DMS153 treated with DMSO at 0.1 percent for 48 hours (cell line): ENCODE data around the gene UBE2O.
A peak's percentile ranks its signal among the peaks of the same experiment; 100 is the strongest.

Source experiments
- DNase-seq: peaks from one replicate; lab custom pipeline; 2025; ENCODE audit not compliant: unreplicated experiment; lab: John Stamatoyannopoulos, UW

The UBE2O gene

DNA sequence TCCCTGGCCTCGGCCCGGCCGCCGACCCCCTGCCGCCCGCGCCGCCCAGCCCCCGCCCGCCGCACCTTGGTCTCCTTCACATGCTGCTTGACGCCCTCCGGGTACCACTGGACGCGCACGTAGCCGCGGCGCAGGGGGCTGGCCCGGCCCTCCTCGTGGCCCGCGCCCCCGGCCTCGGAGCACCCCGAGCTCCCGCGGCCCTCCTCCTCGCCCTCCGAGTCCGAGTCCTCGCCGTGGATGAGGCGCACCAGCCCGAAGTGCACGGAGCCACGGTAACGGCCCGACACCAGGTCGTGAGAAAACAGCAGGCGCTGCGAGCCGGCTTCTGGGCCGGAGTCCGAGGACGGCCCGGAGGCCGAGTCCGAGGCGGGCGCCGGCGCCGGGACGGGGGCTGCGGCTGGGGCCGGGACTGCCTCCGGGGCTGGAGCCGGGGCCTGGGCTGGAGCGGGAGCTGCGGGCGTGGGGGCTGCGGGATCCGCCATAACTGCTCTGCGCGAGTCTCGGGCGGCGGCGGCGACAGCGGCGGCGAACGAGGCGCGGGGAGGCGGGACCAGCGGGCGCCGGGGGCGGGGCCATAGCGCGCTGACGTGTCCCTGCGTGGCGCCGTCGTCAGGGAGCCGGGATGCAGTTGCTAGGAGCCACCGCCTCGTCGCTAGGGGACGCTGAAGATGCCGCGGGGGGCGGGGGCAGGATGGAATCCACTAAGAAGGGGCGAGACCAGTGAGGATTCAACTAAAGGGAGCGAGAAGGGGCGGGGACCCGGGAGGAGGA, at the start of gene UBE2O:
TSS of gene UBE2O (minus strand) at position 493 of the 771 bp plus-strand sequence. CDS start at position 482, 11 bp downstream.
- peak; percentile 62 for DNase-seq

DNA sequence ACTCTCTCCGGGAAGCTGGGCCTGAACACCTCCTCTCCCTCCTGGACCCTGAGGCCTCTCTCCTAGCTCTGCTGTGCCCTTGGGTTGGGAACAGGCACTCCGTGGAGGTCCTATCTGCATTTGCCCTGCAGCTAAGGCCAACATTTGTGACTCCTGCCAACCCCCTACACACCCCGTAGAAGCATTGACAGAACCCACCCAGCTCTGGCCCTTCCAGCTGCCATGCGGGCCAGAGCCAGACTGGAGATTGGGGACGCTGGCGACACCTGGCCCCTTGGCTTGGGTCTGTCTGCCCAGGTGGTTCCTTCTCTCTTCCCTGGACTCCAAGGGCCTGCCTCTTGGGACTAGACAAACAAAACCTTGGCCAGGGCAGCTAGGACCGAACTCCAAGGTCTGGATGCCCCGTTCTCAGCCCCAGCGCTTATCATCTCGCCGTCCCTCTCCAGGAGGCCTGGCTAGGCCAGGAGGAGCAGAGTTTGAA, 48.9 kb upstream of the UBE2O start:
- DNase-seq = no peak

DNA sequence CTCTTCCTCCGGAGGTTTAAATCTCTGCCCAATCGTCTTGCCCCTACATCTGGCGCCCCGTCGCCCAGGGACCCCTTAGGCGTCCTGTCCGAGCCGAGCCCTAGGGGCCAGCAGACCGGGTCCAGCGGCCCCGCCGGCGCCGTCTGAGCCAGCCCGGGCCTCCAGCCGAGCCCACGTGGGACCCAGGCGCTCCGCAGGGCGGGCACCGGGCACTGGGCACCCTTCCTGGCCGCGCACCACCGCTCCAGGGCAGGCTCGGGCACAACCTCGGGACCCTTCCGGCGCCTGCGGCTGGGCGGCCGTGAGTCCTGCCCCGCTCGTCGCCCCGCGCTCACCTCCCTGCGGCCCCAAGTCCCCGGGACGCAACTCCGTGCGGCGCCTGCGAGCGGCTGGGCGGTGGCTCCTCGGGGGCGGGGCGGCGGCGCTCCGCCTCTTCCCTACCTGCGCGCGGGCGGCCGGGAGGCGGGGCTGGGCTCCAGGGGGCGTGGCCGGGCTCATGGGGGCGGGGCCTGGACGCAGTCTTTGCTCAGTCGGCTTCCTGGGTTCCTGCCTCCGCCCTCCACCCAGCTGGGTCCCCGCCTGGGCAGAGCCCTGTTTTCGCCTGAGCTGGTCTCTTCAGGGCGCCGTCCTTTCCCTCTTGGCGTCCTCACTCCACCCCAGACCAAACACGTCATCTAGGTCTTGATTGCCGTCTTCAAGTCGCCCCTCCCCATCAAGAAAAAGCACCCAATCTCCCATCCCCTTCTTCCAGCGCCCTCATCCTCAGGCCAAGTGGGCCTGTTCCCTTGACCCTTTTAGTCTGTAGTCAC, 48.3 kb upstream of the UBE2O start, which contains the start of gene RHBDF2:
TSS of gene RHBDF2 (minus strand) at position 406 of the 809 bp plus-strand sequence. CDS start 19,899 bp downstream, outside the sequence.
- peak; percentile 73 for DNase-seq

GRCh38 chr17:76500747-76501017, 47.7 kb upstream of the UBE2O start:
- DNase-seq = no peak

GRCh38 chr17:76500074-76500746, 47.3 kb upstream of the UBE2O start:
- DNase-seq = no peak

- DNase-seq = no peak
Observed at GRCh38 chr17:76499267-76499667, 46.3 kb upstream of the UBE2O start.

DNA sequence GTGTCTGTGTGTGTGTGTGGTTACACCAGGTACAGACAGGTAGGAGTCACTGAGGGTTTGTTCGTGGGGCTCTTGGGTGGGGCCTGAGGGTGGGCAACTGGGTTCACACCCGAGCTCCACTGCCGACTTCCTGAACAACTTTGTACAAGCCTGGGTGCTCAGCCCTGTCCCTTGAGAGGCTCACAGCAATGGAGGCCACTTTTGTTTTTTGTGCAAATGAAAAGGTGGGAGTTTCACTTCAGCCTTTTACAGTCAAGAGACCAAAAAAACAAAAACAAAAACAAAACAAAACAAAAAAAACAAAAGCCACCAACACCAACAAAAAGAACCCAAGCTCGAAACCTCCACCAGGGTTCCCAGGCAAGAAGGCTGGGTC, 45.9 kb upstream of the UBE2O start:
- DNase-seq = no peak

DNA sequence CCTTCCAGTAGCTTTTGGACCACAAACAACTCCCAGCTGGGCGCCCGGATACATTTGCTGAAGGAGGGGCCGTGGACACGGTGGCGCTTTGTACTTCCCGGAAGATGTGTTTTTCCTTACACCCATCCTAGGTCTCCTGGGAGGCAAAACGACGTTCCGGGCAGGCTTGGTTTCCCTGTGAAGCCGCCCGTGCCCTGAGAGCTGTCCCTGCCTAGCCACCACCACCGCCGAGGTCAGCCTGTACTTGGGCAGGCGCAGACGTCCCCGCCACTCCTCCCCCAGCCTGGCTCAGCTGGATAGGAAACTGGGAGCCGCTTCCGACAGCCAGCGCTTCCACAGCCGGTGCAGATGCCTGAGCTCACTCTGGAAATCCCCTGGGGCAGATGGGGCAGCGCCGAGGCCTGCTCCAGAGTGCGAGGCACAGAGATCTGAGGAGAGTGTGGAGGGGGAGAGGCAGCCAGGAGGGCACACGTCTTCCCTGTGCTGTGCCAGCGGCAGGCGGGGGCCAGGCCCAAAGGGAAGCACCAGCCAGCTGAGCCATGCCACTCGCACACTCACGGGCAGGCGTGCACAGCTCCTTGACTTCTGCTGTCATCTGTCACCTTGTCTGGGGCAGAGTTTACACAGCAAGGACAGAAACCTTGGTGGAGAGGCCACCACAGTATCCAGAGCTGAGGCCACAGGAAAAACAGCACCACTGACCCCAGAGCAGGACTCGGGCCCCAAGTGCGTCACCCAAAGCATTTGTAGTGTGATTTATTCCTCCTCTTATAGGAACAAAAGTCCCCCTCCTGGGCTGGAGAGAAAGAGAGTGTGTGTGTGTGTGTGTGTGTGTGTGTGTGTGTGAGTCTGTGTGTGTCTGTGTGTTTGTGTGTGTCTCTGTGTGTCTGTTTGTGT, 45.3 kb upstream of the UBE2O start:
- peak; percentile 39 for DNase-seq

DNA sequence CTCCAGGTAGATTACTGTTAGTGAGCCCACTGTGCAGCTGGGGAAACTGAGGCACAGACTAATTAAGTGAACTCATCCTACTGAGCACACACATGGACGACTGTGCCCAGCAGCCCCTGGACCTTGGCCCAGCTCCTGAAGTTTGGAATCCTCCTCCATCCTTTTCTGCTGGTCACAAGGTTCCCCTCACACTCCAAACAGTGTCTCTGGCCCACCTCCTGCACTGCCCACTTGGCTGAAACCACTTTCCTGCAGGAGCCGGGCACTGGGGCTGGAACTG, 44.7 kb upstream of the UBE2O start:
- DNase-seq = no peak

DNA sequence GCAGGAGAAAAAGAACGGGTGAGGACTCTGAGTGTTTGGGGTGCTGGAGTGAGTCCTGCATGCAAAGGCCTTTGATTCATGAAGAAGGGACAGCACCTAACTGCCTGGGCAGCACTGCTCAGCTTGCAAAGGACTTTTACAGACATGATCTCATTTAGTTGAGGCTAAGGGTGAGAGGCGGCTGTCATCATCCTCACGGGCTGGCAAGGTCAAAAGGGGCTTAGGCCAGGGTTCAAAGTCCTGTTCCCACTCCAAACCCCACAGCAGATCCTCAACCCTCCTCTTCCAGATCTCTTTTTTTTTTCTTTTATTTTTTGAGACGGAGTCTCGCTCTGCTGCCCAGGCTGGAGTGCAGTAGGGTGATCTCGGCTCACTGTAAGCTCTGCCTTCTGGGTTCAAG, 43.5 kb upstream of the UBE2O start:
- DNase-seq = no peak

DNA sequence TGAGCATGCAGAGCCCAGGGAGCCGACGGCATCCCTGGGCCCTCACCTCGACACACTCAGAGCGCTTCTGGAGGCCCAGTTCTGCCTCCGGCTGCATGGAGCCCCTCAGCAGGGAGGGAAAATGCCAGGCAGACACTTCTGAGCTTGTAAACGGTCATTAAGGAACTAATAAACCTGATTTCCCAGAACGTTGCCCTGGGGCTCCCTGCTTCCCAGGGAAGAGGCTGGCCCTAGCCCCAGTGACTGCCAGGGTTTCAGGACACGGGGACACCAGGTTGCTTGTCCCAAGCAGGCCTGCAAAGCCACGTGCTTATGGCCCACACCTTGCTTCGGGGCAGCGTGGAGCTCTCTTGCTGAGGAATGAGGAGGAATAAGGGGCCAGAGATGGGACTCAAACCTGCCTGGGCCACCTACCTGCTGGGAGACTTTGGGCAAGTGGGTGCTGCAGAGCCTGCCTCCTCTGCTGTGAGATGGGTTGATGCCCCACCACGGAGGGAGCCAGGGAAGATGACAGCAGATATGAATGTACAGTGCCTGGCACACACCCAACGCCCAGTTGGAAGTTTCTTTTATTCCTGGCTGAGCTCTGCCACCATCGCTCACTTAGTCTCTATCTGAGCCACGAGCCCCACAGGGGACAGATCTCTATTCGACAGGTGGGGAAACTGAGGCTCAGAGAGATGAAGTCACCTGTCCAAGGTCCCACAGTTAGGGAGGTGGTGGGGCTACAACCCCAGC, 42.9 kb upstream of the UBE2O start:
- DNase-seq = no peak

DNA sequence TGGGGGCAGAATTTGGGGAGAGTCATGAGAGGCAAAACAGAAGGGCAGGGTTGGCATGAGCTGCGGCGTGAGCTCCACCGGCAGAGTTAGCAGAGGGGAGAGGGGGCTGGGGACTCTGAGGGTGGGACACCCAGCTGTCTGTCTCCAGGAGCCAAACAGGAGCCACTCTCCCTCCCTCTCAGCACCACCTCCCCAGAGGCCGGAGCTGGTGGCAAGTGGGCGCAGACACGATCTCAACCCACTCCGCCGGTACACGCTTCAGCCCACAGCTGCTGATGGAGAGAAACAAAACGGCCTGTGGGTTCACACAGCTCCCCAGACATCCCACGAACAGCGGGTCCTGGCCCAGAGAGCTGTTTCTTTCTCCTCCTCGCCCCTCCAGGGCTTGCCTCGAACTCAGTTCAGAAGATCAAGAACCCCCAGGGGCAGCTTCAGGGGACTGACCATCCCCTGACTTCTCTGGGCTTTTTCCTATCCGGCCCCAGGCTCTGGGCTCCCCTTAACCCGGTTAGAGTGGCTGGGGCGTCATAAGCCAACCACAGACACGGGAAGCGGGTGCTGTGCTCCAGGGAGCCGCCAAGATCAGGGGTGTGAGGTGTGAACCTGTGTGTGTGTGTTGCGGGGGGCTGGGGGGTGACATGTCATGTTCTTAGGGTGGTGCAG, 40.7 kb upstream of the UBE2O start:
- DNase-seq = no peak

DNA sequence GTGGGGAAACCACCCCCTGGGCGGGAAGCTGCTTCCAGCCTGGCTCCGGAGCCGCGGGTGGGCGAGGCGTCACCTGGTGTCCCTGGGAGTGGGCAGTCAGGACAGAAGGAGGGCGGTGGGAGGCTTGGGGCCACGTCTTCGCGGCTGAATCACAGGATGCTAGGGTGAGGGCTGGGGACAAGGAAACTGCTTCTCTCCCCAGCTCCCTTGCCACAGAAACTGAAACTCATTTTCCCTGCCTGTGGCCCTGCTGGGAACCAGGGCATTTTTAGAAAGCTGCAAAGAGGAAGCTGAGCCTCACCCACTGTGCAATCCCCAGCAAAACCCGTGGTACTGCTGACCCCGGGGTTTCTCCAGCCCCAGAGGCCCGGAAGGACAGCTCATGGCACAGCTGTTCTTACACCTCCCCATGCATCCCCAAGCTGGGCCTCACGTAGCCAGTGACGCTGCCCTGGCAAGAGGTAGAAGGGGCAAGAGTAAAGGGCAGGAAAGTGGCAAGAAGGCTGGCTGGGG, 40.1 kb upstream of the UBE2O start:
- DNase-seq = no peak

DNA sequence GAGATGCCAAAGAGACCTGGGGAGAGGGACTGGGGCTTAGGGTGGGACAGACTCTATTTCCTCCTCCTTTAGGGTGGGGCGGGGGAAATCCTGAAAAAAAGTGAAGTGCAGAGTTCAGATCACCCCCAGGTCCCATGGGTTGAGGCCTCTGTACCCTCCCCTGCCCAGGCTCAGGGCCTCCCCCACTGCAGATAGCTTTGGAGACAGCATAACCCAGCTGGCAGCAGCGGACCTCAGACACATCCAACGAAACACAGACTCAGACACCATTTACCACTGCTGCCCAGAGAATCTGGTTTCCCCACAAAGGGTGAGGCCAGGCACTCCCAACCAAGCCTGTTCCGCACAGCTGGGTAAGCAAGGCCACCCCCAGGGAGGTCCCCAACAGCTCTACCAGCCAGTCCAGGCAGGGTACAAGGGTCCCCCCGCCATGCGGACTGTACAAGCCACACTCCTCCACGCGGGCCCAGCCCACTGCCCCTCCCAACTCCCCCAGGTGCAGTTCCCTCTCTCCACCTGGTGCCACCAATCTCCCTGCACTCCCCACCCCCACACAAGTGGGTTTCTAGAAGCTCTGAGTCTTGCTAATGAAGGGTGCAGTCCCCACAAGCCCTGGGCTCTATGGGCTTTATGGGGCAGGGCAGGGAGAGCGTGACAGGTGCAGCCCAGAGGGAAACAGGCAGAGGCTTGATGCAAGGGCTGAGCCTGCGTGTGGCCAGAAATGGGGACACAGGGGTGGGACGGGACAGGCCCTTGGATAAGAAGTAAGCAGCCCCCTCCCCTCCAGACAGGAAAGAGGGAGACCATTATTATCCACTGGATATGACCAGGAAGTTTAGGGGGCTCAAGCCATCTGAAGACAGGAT, 39.4 kb upstream of the UBE2O start:
- DNase-seq = no peak

DNA sequence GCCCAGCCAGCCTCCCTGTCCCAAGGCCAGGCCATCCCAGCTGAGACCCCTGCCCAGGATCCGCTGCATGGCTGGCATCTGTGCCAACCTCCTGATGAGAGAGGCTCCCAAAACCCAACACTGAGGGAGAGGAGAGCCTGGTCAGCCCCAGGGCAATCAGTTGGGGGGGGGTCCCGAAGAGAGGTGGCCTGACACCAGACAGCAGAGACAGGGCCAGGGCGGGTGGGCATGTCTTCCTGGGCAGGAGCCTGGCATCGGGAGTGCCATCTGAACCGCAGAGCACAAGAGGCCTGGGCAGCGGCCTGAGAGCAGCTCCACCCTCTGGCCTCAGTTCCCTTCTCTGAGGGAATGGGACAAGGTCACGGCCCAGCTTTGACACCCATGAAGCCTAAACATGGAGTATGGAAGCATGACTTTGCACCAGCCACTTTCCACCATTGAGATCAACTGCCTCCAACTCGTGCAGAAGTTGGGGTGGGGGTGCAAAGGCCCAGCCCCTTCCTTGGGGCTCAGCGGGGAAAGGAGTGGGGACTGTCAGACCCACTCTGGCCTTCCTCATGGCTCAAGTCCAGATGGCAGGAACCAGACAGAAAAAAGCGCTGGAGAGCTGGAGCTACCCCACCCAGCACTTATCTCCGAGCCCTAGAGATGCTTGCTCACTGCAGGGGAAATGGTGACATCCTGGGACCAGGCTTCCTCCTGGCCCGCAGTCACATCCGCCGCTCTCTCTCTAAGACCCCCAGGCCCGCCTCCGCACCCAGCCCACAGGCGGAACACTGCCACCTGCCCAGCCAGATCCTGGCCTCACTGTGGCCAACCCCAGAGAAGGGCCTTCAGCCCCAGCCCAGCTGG, 38.5 kb upstream of the UBE2O start:
- no peak for DNase-seq

- no peak for DNase-seq
Observed at GRCh38 chr17:76490112-76490710, 37.3 kb upstream of the UBE2O start.

- DNase-seq = no peak
Observed at GRCh38 chr17:76487451-76488192, 34.7 kb upstream of the UBE2O start.
